Testis (tissue), 2 donors: Measurements from ENCODE around the gene CCT4.
"Not testable (repeated sequence)": the region's sequence is repeated elsewhere in the genome, so short reads cannot be mapped to it uniquely, and the experiment has no call there.

ENCODE experiments used
- POLR2A ChIP-seq: fragments of 450-650 bp; IDR thresholded peaks from one replicate; pipeline ENCODE4 v1.6.1; 2017; ENCODE audit warnings: antibody characterized with exemption, mild to moderate bottlenecking, moderate library complexity
- TF ChIP-seq, protein P1 (sequence below), 3 experiments: fragments of 450-650 bp in 2 of 3; fragments of 200-600 bp in 1 of 3; sonication (generic) in 1 of 3; IDR thresholded peaks; one replicate each; pipeline ENCODE4 v1.5.1; 2016 to 2019; ENCODE audit warnings: antibody characterized with exemption in 3 of 3, mild to moderate bottlenecking in 2 of 3, moderate library complexity in 1 of 3

DNA sequence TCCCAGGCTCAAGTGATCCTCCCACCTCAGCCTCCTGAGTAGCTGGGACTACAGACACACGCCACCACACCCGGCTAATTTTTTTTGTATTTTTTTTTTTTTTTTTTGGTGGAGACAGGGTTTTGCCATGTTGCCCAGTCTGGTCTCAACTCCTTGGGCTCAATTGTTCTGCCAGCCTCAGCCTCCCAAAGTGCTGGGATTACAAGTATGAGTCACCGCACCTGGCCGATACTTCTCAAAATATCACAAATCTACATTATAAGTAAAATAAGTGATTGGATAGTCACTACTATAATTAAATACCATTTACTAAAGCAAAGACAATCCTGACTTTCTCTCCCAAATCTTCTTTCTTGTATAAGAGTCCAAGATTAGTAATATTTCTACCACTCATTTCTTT lies 9.1 kb downstream of the CCT4 start:
- not testable (repeated sequence) for TF ChIP-seq POLR2A
- TF ChIP-seq, protein P1, sequence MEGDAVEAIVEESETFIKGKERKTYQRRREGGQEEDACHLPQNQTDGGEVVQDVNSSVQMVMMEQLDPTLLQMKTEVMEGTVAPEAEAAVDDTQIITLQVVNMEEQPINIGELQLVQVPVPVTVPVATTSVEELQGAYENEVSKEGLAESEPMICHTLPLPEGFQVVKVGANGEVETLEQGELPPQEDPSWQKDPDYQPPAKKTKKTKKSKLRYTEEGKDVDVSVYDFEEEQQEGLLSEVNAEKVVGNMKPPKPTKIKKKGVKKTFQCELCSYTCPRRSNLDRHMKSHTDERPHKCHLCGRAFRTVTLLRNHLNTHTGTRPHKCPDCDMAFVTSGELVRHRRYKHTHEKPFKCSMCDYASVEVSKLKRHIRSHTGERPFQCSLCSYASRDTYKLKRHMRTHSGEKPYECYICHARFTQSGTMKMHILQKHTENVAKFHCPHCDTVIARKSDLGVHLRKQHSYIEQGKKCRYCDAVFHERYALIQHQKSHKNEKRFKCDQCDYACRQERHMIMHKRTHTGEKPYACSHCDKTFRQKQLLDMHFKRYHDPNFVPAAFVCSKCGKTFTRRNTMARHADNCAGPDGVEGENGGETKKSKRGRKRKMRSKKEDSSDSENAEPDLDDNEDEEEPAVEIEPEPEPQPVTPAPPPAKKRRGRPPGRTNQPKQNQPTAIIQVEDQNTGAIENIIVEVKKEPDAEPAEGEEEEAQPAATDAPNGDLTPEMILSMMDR (IDR thresholded peaks at IDR 0.05): not testable (repeated sequence)
